Measurements from ENCODE around the gene SLBP.

Gene SLBP

DNA sequence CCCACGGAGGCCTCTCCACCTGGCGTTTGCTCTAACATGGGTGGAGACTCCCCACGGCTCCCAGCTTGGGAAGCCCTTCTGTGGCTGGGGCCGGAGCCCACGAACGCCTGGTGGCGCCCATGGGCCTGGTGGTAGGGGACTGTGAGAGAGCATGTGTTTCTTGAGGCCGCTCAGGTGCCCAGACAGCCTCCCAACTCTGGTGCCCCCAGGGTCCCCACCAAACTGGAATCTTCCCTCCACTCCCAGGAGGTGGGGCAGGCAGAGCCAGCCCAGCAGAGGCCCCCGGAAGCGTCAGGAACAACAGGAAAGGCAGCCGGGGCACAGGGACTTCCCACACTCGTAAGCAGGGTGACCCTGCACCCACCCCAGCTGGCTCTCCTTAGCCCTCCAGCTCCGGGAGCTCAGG is 47.7 kb upstream of the SLBP start:
- no peak for TF ChIP-seq EGR1 (IDR thresholded peaks at IDR 0.05)
- no peak for TF ChIP-seq NFIC (IDR thresholded peaks at IDR 0.05)
- TF ChIP-seq TCF12 (IDR thresholded peaks at IDR 0.05; ENCODE audit: low read depth), result no peak
- TF ChIP-seq, protein P1, sequence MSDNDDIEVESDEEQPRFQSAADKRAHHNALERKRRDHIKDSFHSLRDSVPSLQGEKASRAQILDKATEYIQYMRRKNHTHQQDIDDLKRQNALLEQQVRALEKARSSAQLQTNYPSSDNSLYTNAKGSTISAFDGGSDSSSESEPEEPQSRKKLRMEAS (IDR thresholded peaks at IDR 0.05), result no peak
- no peak for TF ChIP-seq TEAD4 (IDR thresholded peaks at IDR 0.05)
- no peak for TF ChIP-seq CREB1 (IDR thresholded peaks at IDR 0.05; ENCODE audit: low read depth)
- TF ChIP-seq, protein P2, sequence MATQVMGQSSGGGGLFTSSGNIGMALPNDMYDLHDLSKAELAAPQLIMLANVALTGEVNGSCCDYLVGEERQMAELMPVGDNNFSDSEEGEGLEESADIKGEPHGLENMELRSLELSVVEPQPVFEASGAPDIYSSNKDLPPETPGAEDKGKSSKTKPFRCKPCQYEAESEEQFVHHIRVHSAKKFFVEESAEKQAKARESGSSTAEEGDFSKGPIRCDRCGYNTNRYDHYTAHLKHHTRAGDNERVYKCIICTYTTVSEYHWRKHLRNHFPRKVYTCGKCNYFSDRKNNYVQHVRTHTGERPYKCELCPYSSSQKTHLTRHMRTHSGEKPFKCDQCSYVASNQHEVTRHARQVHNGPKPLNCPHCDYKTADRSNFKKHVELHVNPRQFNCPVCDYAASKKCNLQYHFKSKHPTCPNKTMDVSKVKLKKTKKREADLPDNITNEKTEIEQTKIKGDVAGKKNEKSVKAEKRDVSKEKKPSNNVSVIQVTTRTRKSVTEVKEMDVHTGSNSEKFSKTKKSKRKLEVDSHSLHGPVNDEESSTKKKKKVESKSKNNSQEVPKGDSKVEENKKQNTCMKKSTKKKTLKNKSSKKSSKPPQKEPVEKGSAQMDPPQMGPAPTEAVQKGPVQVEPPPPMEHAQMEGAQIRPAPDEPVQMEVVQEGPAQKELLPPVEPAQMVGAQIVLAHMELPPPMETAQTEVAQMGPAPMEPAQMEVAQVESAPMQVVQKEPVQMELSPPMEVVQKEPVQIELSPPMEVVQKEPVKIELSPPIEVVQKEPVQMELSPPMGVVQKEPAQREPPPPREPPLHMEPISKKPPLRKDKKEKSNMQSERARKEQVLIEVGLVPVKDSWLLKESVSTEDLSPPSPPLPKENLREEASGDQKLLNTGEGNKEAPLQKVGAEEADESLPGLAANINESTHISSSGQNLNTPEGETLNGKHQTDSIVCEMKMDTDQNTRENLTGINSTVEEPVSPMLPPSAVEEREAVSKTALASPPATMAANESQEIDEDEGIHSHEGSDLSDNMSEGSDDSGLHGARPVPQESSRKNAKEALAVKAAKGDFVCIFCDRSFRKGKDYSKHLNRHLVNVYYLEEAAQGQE (IDR thresholded peaks at IDR 0.05; ENCODE audit: low read depth), result no peak
- TF ChIP-seq RAD21 (IDR thresholded peaks at IDR 0.05; ENCODE audit: low read depth), result no peak
- TF ChIP-seq ZBTB7A (IDR thresholded peaks at IDR 0.05; ENCODE audit: low read depth), result no peak
- no peak for TF ChIP-seq FOXM1 (IDR thresholded peaks at IDR 0.05; ENCODE audit: borderline replicate concordance, low read depth)
- no peak for TF ChIP-seq EP300 (IDR thresholded peaks at IDR 0.05; ENCODE audit: borderline replicate concordance)
- TF ChIP-seq YY1 (IDR thresholded peaks at IDR 0.05; ENCODE audit: low read depth), result no peak
- no peak for TF ChIP-seq CEBPB (IDR thresholded peaks at IDR 0.05)
- TF ChIP-seq TAF1 (IDR thresholded peaks at IDR 0.05; ENCODE audit: low read depth), result no peak
- TF ChIP-seq, protein P3, sequence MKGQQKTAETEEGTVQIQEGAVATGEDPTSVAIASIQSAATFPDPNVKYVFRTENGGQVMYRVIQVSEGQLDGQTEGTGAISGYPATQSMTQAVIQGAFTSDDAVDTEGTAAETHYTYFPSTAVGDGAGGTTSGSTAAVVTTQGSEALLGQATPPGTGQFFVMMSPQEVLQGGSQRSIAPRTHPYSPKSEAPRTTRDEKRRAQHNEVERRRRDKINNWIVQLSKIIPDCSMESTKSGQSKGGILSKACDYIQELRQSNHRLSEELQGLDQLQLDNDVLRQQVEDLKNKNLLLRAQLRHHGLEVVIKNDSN (IDR thresholded peaks at IDR 0.05), result no peak

DNA sequence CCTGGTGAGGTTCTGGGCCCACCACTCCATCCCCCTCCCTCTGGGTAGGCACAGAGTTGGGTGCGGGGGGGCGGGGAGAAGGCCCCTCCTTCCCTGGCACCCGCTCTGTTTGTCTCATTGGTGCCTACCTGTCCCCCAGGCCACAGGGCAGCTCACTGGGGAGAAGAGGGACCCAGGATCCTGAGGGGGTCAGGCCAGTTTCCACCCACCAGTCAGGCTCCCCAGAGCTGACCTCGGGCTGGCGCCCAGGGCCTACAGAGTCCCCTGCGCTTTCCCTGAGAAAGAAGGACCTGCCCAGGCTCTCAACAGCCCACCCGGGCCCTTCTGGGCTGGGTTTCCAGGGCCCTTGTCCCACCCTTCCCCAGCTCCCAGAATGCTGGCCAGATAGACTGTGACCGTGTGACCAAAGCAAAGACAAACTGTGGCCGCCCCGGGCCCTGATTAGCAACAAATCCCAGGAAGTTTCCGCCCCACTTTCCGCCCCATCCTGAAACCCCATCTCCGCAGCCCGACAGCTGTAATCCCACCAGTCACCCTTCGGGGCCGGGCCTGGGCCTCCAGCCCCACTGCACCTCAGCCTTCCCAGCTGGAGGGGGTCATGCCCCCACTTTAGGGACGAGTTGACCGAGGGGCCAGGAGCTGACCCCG is 47.2 kb upstream of the SLBP start:
- TF ChIP-seq CEBPB (IDR thresholded peaks at IDR 0.05) (no peak), NFIC (IDR thresholded peaks at IDR 0.05) (no peak), EP300 (IDR thresholded peaks at IDR 0.05; ENCODE audit: borderline replicate concordance) (no peak), FOXM1 (IDR thresholded peaks at IDR 0.05; ENCODE audit: borderline replicate concordance, low read depth) (no peak), YY1 (IDR thresholded peaks at IDR 0.05; ENCODE audit: low read depth) (no peak), TCF12 (IDR thresholded peaks at IDR 0.05; ENCODE audit: low read depth) (no peak), TAF1 (IDR thresholded peaks at IDR 0.05; ENCODE audit: low read depth) (no peak), CREB1 (IDR thresholded peaks at IDR 0.05; ENCODE audit: low read depth) (no peak), RAD21 (IDR thresholded peaks at IDR 0.05; ENCODE audit: low read depth) (no peak), ZBTB7A (IDR thresholded peaks at IDR 0.05; ENCODE audit: low read depth) (no peak), TEAD4 (IDR thresholded peaks at IDR 0.05) (no peak), EGR1 (IDR thresholded peaks at IDR 0.05) (no peak)
- TF ChIP-seq, protein P1 (IDR thresholded peaks at IDR 0.05), result no peak
- TF ChIP-seq, protein P3 (IDR thresholded peaks at IDR 0.05), result no peak
- TF ChIP-seq, protein P2 (IDR thresholded peaks at IDR 0.05; ENCODE audit: low read depth), result no peak

DNA sequence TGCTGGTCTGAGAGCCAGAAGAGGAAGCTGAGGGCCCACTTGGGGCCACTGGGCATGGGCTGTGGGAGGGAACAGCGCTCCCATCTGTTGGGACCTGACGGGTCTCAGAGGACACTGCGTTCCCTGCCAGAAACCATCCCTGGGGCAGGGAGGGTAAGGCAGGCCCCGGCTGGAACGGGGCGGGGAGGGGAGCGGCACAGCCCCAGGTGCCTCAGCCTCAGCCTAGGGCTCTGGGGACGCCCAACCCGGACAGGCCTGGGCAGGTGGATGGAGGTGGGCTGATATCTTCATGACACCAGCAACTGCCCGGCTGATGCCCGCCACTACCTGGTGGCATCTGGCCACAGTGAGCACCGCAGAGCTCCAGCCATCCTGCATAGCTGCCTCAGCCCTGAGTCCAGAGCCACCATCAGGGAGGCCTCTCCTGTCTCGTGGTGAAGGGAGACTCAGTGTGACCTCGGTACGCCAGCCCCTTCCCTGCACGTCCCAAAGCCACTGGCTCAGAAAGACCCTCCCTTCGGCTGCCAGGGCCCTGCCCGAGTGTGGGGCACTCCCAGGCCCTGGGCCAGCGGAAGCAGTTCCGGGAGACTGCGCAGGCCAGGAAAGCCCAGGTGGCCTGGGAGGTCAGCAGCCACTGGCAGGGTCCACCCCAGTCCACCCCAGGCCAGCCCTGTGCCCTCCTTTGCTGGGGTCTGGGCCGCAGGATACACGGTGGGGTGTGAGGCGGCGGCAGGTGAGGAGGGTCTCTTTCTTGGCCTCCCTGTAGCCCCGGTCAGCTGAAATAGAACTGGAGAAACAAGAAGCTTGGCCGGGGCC is 46.4 kb upstream of the SLBP start:
- TF ChIP-seq FOXM1 (IDR thresholded peaks at IDR 0.05; ENCODE audit: borderline replicate concordance, low read depth) (no peak), EGR1 (IDR thresholded peaks at IDR 0.05) (no peak)
- TF ChIP-seq, protein P2 (IDR thresholded peaks at IDR 0.05; ENCODE audit: low read depth), result no peak

DNA sequence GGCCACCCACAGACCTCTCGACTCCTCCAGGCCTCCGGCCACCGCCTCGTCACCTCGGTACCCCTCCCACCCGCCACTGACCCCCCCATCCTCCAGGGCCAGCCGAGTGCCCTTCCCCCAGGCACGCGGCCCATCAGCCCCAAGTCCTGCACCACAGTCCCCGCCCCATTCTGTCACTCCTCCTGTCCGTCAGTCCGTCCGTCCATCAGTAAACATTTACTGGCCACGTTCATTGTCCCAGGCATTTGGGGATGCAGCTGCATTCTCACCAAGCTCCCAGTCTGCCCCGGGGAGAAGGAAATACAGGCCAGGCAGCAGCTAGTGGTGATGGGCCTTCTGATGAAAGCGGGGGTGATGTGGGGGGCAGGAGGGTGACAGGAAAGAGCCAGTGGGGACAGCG is 45.7 kb upstream of the SLBP start:
- TF ChIP-seq TAF1 (IDR thresholded peaks at IDR 0.05; ENCODE audit: low read depth) (no peak), EGR1 (IDR thresholded peaks at IDR 0.05) (no peak), FOXM1 (IDR thresholded peaks at IDR 0.05; ENCODE audit: borderline replicate concordance, low read depth) (no peak), TCF12 (IDR thresholded peaks at IDR 0.05; ENCODE audit: low read depth) (no peak), CREB1 (IDR thresholded peaks at IDR 0.05; ENCODE audit: low read depth) (no peak), YY1 (IDR thresholded peaks at IDR 0.05; ENCODE audit: low read depth) (no peak), RAD21 (IDR thresholded peaks at IDR 0.05; ENCODE audit: low read depth) (no peak), NFIC (IDR thresholded peaks at IDR 0.05) (no peak), TEAD4 (IDR thresholded peaks at IDR 0.05) (no peak), ZBTB7A (IDR thresholded peaks at IDR 0.05; ENCODE audit: low read depth) (no peak)
- TF ChIP-seq, protein P1 (IDR thresholded peaks at IDR 0.05), result no peak

Data from Ishikawa (cell line).